Measurements from ENCODE around the gene TMEM86A. TPM values are rescaled to one million over a fixed set of nuclear protein-coding genes. Genes with fewer than 3 reads are reported as not detected.

Gene TMEM86A
- total RNA-seq, 2 experiments from 2014 or later: 8.0 to 8.5 TPM

GRCh38 chr11:18721561-18722292, 23.1 kb downstream of the TMEM86A start:
- Mint-ChIP-seq H3K4me3 (peak overlapping the region; percentile 82), H3K9me3 (no peaks in the 10 kb centered on the region), H3K27me3 (no peaks in the 10 kb centered on the region), H3K36me3 (ENCODE audit: low read depth) (no peaks in the 10 kb centered on the region), H3K4me1 (ENCODE audit: low read depth) (peaks cover 10% of the 10 kb centered on the region), H3K27ac (peak overlapping the region; percentile 35)
- DNase-seq (peak in 13 of 14 experiments; percentile 20 to 77 (median 35)), ATAC-seq (ENCODE audit: poor library complexity) (peak; percentile 45)
- POLR2A ChIA-PET: interaction anchor here (0.6 to 3.0 kb wide), 10 partner anchors 13 to 326 kb away, joined by 3 to 22 read pairs (median 4); partner anchors contain the start of genes SPTY2D1, TMEM86A and TSG101
- H3K27ac ChIP-seq (ENCODE audit: low read depth in 1 of 2, low read length in 2 of 2): peak overlapping the region in 1 of 2 donors; percentile 29
- no peaks in the 10 kb centered on the region for H3K36me3 ChIP-seq (ENCODE audit: insufficient read depth, low read length)
- H3K27me3 ChIP-seq (ENCODE audit: control insufficient read depth in 1 of 2, insufficient read depth in 2 of 2, low read length in 2 of 2): no peaks in the 10 kb centered on the region
- CTCF ChIA-PET: interaction anchor here (0.6 to 2.3 kb wide), 22 partner anchors 8 to 619 kb away, joined by 3 to 13 read pairs (median 4); partner anchors contain the start of genes SAAL1, TMEM86A and TSG101
- peak overlapping the region; percentile 94 for H3K4me3 ChIP-seq (ENCODE audit: low read length)
- no peaks in the 10 kb centered on the region for H3K9me3 ChIP-seq (ENCODE audit: control insufficient read depth in 1 of 2, insufficient read depth in 1 of 2, low read length in 2 of 2)
- H3K4me1 ChIP-seq (ENCODE audit: insufficient read depth, low read length): peaks cover 21% of the 10 kb centered on the region
- intact Hi-C loops (cut with DNase I, micrococcal nuclease): loop anchor here (2.0 to 10.0 kb wide), 5 partner anchors 49 to 397 kb away; partner anchors contain the start of genes GTF2H1 (in 1 of the 2), HPS5 (in 1 of the 2) and UEVLD (in 1 of the 2)
- TF ChIP-seq, protein P1, sequence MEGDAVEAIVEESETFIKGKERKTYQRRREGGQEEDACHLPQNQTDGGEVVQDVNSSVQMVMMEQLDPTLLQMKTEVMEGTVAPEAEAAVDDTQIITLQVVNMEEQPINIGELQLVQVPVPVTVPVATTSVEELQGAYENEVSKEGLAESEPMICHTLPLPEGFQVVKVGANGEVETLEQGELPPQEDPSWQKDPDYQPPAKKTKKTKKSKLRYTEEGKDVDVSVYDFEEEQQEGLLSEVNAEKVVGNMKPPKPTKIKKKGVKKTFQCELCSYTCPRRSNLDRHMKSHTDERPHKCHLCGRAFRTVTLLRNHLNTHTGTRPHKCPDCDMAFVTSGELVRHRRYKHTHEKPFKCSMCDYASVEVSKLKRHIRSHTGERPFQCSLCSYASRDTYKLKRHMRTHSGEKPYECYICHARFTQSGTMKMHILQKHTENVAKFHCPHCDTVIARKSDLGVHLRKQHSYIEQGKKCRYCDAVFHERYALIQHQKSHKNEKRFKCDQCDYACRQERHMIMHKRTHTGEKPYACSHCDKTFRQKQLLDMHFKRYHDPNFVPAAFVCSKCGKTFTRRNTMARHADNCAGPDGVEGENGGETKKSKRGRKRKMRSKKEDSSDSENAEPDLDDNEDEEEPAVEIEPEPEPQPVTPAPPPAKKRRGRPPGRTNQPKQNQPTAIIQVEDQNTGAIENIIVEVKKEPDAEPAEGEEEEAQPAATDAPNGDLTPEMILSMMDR (IDR thresholded peaks at IDR 0.05): peak; percentile 88

GRCh38 chr11:18722293-18722637, 23.7 kb downstream of the TMEM86A start:
- ATAC-seq (ENCODE audit: poor library complexity): no peak
- POLR2A ChIA-PET: interaction anchor here (0.6 to 3.0 kb wide), 11 partner anchors 14 to 326 kb away, joined by 3 to 22 read pairs (median 3); partner anchors contain the start of genes SPTY2D1, TMEM86A and TSG101
- peaks cover 10% of the 10 kb centered on the region for H3K4me1 Mint-ChIP-seq (ENCODE audit: low read depth)

GRCh38 chr11:18723991-18724390, 25.4 kb downstream of the TMEM86A start:
- H3K4me3 Mint-ChIP-seq: no peak overlapping the region
- H3K36me3 ChIP-seq (ENCODE audit: insufficient read depth, low read length): no peaks in the 10 kb centered on the region
- no peak overlapping the region for H3K27ac ChIP-seq (ENCODE audit: low read depth in 1 of 2, low read length in 2 of 2)
- H3K4me3 ChIP-seq (ENCODE audit: low read length): no peak overlapping the region
- intact Hi-C loops (cut with DNase I, micrococcal nuclease): loop anchor here (5.0 to 10.0 kb wide), 4 partner anchors 57 to 399 kb away; partner anchors contain the start of genes GTF2H1 (in 1 of the 2), HPS5 (in 1 of the 2) and UEVLD (in 1 of the 2)
- no peaks in the 10 kb centered on the region for H3K36me3 Mint-ChIP-seq (ENCODE audit: low read depth)
- POLR2A ChIA-PET: no interaction called here
- peaks cover 34% of the 10 kb centered on the region for H3K4me1 ChIP-seq (ENCODE audit: insufficient read depth, low read length)
- TF ChIP-seq, protein P1 (IDR thresholded peaks at IDR 0.05): no peak
- H3K4me1 Mint-ChIP-seq (ENCODE audit: low read depth): peaks cover 20% of the 10 kb centered on the region
- no peak for ATAC-seq (ENCODE audit: poor library complexity)
- no peaks in the 10 kb centered on the region for H3K9me3 Mint-ChIP-seq
- H3K27me3 ChIP-seq (ENCODE audit: control insufficient read depth in 1 of 2, insufficient read depth in 2 of 2, low read length in 2 of 2): no peaks in the 10 kb centered on the region
- no peak overlapping the region for H3K27ac Mint-ChIP-seq
- CTCF ChIA-PET: interaction anchor here (2.3 kb wide), 1 partner anchor 40 kb away, joined by 5 read pairs; no protein-coding TSS in a partner anchor
- no peaks in the 10 kb centered on the region for H3K27me3 Mint-ChIP-seq
- no peak for DNase-seq
- H3K9me3 ChIP-seq (ENCODE audit: control insufficient read depth in 1 of 2, insufficient read depth in 1 of 2, low read length in 2 of 2): no peaks in the 10 kb centered on the region

More at GRCh38 chr11:18722293-18722637, 23.7 kb downstream of the TMEM86A start:
- no peak for DNase-seq
- Mint-ChIP-seq H3K36me3 (ENCODE audit: low read depth) (no peaks in the 10 kb centered on the region), H3K27ac (no peak overlapping the region), H3K27me3 (no peaks in the 10 kb centered on the region), H3K9me3 (no peaks in the 10 kb centered on the region), H3K4me3 (no peak overlapping the region)
- TF ChIP-seq, protein P1 (IDR thresholded peaks at IDR 0.05): peak; percentile 57
- CTCF ChIA-PET: interaction anchor here (0.7 to 2.3 kb wide), 22 partner anchors 9 to 620 kb away, joined by 3 to 13 read pairs (median 4); partner anchors contain the start of genes SAAL1, SPTY2D1, TMEM86A and TSG101
- peaks cover 23% of the 10 kb centered on the region for H3K4me1 ChIP-seq (ENCODE audit: insufficient read depth, low read length)
- H3K27ac ChIP-seq (ENCODE audit: low read depth in 1 of 2, low read length in 2 of 2): no peak overlapping the region
- no peaks in the 10 kb centered on the region for H3K36me3 ChIP-seq (ENCODE audit: insufficient read depth, low read length)
- H3K27me3 ChIP-seq (ENCODE audit: control insufficient read depth in 1 of 2, insufficient read depth in 2 of 2, low read length in 2 of 2): no peaks in the 10 kb centered on the region
- H3K9me3 ChIP-seq (ENCODE audit: control insufficient read depth in 1 of 2, insufficient read depth in 1 of 2, low read length in 2 of 2): no peaks in the 10 kb centered on the region
- peak overlapping the region; percentile 94 for H3K4me3 ChIP-seq (ENCODE audit: low read length)
- intact Hi-C loops (cut with DNase I, micrococcal nuclease): loop anchor here (5.0 to 10.0 kb wide), 4 partner anchors 55 to 397 kb away; partner anchors contain the start of genes GTF2H1 (in 1 of the 2), HPS5 (in 1 of the 2) and UEVLD (in 1 of the 2)
